HG03097 (cell line): ENCODE measurements around the gene TMEM239.
"Not testable (repeated sequence)": the region's sequence is repeated elsewhere in the genome, so short reads cannot be mapped to it uniquely, and the experiment has no call there.

ENCODE experiments used
- ATAC-seq: cut with Tn5 transposase; IDR thresholded peaks from one replicate; pipeline ENCODE4 v1.9.1; 2021; ENCODE audit not compliant: unreplicated experiment, low FRiP score

Gene TMEM239

GRCh38 chr20:2817891-2818595 lies 1.9 kb downstream of the TMEM239 start:
- ATAC-seq: no peak

- no peak for ATAC-seq
Measured at GRCh38 chr20:2820084-2820895, 4.1 kb downstream of the TMEM239 start.

- ATAC-seq: no peak
Measured at GRCh38 chr20:2820896-2821869, 5.0 kb downstream of the TMEM239 start.

DNA sequence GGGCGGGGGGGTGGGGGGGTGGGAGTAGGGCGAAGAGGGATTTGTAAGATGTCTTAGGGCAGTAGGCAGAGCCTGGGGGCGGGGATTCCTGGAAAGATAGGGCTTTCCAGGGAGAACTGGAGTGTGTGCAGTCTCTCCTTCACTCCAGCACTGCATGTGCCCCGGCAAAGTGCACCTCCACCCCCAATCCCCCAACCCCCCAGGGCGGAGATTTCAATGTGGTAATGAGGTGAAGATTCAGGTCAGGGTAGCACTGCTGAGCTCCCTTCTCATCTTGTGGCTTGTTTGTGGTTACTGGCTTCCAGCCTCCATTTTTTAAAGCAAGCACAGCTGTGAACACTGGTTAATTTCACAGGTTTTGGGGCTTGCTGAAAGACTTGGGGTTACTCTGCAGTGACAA lies 5.9 kb downstream of the TMEM239 start:
- ATAC-seq: no peak

GRCh38 chr20:2825761-2826160 lies 9.6 kb downstream of the TMEM239 start:
- ATAC-seq: no peak

DNA sequence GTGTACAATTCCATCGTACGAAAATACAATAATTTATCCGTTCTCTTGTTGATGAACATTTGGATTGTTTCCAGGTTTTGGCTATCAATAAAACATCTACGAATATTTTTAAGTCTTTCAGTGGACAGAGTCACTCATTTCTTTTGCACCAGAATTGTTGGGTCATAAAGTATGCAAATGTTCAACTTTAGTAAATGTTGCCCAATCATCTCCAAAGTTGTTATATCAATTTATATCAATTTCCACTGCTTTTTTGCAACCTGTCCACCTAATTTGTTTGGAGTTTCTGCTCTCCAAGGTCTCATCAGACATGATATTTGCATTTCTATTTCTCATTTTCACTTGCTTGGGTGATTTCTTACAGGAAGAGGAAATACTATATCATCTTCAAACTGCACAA lies 10.5 kb downstream of the TMEM239 start:
- ATAC-seq: no peak

DNA sequence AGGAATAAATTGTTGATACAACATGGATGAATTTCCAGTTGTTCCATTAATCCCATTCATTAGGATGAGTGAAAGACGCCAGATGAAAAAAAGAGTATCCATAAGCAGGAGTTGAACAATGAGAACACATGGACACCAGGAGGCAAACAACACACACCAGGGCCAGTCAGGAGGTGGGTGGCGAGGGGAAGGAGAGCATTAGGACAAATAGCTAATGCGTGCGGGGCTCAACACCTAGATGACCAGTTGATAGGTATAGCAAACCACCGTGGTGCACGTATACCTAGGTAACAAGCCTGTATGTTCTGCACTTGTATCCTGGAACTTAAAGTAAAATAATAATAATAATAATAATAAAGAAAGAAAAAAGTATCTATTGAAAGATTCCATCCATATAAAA lies 13.2 kb downstream of the TMEM239 start:
- no peak for ATAC-seq

DNA sequence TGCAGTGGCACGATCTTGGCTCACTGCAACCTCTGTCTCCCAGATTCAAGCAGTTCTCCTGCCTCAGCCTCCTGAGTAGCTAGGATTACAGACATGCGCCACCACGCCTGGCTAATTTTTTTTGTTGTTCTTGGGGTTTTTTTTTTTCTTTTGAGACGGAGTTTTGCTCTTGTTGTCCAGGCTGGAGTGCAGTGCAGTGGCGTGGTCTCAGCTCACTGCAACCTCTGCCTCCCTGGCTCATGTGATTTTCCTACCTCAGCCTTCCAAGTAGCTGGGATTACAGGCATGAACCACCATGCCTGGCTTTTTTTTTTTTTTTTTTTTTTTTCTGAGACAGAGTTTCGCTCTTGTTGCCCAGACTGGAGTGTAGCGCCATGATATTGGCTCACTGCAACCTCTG lies 15.0 kb downstream of the TMEM239 start:
- ATAC-seq: not testable (repeated sequence)

GRCh38 chr20:2833761-2834160 lies 17.6 kb downstream of the TMEM239 start:
- ATAC-seq: no peak

GRCh38 chr20:2834401-2835110 lies 18.4 kb downstream of the TMEM239 start:
- no peak for ATAC-seq

GRCh38 chr20:2835331-2835796 lies 19.2 kb downstream of the TMEM239 start:
- ATAC-seq: no peak

GRCh38 chr20:2836035-2836434 lies 19.9 kb downstream of the TMEM239 start:
- ATAC-seq: no peak

DNA sequence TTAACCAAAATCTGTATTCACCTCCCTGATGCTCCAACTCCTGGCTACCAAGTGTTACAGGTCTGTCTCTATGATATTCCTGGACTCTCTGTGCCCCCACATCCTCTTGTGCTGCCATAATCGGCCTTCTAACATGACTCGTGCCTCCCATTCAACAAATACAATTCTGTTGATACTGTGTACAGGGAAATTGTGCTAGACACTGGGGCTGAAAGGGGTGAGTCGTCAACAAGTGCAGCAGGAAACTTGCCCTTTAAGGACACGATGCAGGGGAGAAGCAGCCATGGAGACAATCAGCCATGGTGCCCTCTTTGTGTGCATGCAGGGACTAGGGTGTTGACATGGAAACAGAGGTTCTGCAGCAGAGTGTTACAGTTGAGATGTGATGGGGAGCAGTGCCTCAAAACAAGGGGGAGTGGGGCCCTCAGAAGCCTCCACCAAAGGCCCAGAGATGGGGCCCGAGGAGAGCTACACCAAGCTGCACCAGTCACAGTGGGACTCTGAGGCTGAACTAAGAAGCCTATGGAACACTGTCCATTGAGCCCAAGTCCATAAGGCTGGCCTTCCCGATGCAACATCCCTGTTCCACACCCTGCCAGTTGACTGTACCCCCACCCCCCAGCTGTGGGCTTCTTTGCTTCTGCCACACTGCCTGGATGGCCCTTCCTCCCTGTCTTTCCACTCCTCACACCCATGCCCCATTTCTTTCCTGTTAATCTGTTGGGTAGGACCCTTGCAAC lies 21.2 kb downstream of the TMEM239 start:
- no peak for ATAC-seq

- ATAC-seq: no peak
Measured at GRCh38 chr20:2838170-2838797, 22.1 kb downstream of the TMEM239 start.

- no peak for ATAC-seq
Measured at GRCh38 chr20:2838847-2839671, 22.9 kb downstream of the TMEM239 start.

DNA sequence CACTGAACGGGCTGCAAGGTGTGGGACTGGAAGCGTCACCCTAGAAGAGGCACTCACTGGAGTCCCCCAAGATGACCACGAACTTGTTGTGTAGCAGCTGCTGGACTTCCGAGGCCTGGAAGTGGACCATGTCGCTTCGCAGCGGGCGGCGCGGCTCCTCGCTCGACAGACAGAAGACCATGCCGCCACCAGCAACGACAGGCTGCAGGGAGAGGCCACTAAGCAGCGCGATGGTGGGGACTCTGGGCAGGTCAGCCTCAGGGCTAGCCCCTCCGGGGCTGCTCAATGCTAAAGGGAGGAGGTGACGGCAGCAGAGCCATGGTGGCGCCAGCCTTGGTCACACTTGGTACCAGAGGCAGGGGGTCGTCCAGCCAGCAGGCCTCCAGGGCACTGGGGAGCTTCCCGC lies 23.6 kb downstream of the TMEM239 start:
- ATAC-seq: no peak

- peak; percentile 84 for ATAC-seq
Measured at GRCh38 chr20:2840138-2840966, 24.2 kb downstream of the TMEM239 start, which contains the start of the genes PCED1A and VPS16. TSS of gene PCED1A (minus strand) at chr20:2840655. CDS start at chr20:2839912, 743 bp downstream. TSS of gene VPS16 (plus strand) at chr20:2840745. CDS start at chr20:2840775, 30 bp downstream.
